SK-N-SH (cell line): Measurements from ENCODE around the gene MRPL53. TPM values are rescaled to one million over a fixed set of nuclear protein-coding genes. Genes with fewer than 3 reads are reported as not detected.

Experiments
- CTCF ChIA-PET: fragments of 300-600, 350-600 bp; formaldehyde crosslinking; extraction: SDS; loops from one replicate; lab custom pipeline; 2021; lab: Yijun Ruan, JAX
- POLR2A ChIA-PET: fragments of 350-600 bp; sonication (Branson Sonifier 250); formaldehyde crosslinking; extraction: SDS; loops from one replicate; lab custom pipeline; 2020; ENCODE audit warnings: antibody characterized with exemption, inconsistent platforms; lab: Yijun Ruan, JAX
- DNase-seq: peaks from one replicate; pipeline ENCODE4 v3.0.0; 2012
- H2AFZ ChIP-seq: fragments of 200-600 bp; sonication (generic); 2 replicates; pipeline ENCODE4 v1.8.1; 2016; ENCODE audit warnings: antibody characterized with exemption, mild to moderate bottlenecking, low read depth
- H3F3A ChIP-seq: fragments of 200-600 bp; sonication (generic); replicated peaks from 2 replicates; pipeline ENCODE3; 2016; ENCODE audit warnings: antibody characterized with exemption, mild to moderate bottlenecking; ENCODE audit not compliant: insufficient read depth
- H3K27ac ChIP-seq, 2 experiments: fragments of 200-500 bp in 1 of 2; fragments of 200-600 bp in 1 of 2; sonication (Bioruptor generic) in 1 of 2; sonication (generic), shearing (Covaris generic) in 1 of 2; 2 replicates each; pipeline versions ENCODE4 v1.5.1 to v1.6.1; 2014 to 2016; ENCODE audit warnings: low read depth in 2 of 2, inconsistent platforms in 1 of 2, low read length in 1 of 2, mild to moderate bottlenecking in 1 of 2, mixed read lengths in 1 of 2
- H3K27me3 ChIP-seq: fragments of 200-600 bp; sonication (generic), shearing (Covaris generic); 2 replicates; pipeline ENCODE4 v1.6.1; 2016; ENCODE audit warnings: mixed run types; ENCODE audit not compliant: insufficient read depth
- H3K36me3 ChIP-seq, 2 experiments: fragments of 200-500 bp in 1 of 2; fragments of 200-600 bp in 1 of 2; sonication (Bioruptor generic) in 1 of 2; sonication (generic) in 1 of 2; replicated peaks in 1 of 2; 2 replicates each; pipeline versions ENCODE3 to v1.5.1; 2014 to 2016; ENCODE audit warnings: low read length in 1 of 2, mild to moderate bottlenecking in 1 of 2; ENCODE audit not compliant: insufficient read depth in 2 of 2, control insufficient read depth in 1 of 2
- H3K4me1 ChIP-seq, 2 experiments: fragments of 200-500 bp in 1 of 2; fragments of 200-600 bp in 1 of 2; sonication (Bioruptor generic) in 1 of 2; sonication (generic), shearing (Covaris generic) in 1 of 2; 2 replicates each; pipeline versions ENCODE4 v1.5.1 to v1.6.1; 2014 to 2016; ENCODE audit warnings: low read depth in 1 of 2, low read length in 1 of 2, mixed run types in 1 of 2; ENCODE audit not compliant: insufficient read depth in 2 of 2, control insufficient read depth in 1 of 2
- H3K4me2 ChIP-seq: fragments of 200-600 bp; sonication (generic), shearing (Covaris generic); 2 replicates; pipeline ENCODE4 v1.6.1; 2017; ENCODE audit warnings: mixed run types
- H3K4me3 ChIP-seq, 2 experiments: fragments of 200-500 bp in 1 of 2; fragments of 200-600 bp in 1 of 2; sonication (Bioruptor generic) in 1 of 2; sonication (generic), shearing (Covaris generic) in 1 of 2; 2 replicates each; pipeline versions ENCODE4 v1.5.1 to v1.8.1; 2014 to 2016; ENCODE audit warnings: low read depth in 2 of 2, inconsistent platforms in 1 of 2, low read length in 1 of 2, mild to moderate bottlenecking in 1 of 2, mixed read lengths in 1 of 2, moderate library complexity in 1 of 2
- H3K79me2 ChIP-seq: fragments of 200-600 bp; sonication (generic); 2 replicates; pipeline ENCODE4 v1.8.1; 2017; ENCODE audit warnings: mild to moderate bottlenecking; ENCODE audit not compliant: insufficient read depth
- H3K9ac ChIP-seq: fragments of 200-600 bp; sonication (generic); 2 replicates; pipeline ENCODE4 v1.6.1; 2017; ENCODE audit warnings: mixed run types
- H3K9me2 ChIP-seq: fragments of 200-600 bp; sonication (generic); 2 replicates; pipeline ENCODE4 v1.6.1; 2017; ENCODE audit warnings: mixed run types
- H3K9me3 ChIP-seq: fragments of 200-600 bp; sonication (generic); 2 replicates; pipeline ENCODE4 v1.6.1; 2017; ENCODE audit warnings: mixed run types, mild to moderate bottlenecking, moderate library complexity
- H4K20me1 ChIP-seq: fragments of 200-600 bp; sonication (generic); 2 replicates; pipeline ENCODE4 v1.6.1; 2017; ENCODE audit warnings: mild to moderate bottlenecking, mixed run types; ENCODE audit not compliant: insufficient read depth
- FOSL2 ChIP-seq: IDR thresholded peaks from 2 replicates; pipeline ENCODE4 v1.4.0; 2012; ENCODE audit warnings: low read depth, mild to moderate bottlenecking, moderate library complexity, borderline replicate concordance
- NFIC ChIP-seq: IDR thresholded peaks from 2 replicates; pipeline ENCODE4 v1.4.0; 2012; ENCODE audit warnings: borderline replicate concordance
- POLR2AphosphoS5 ChIP-seq: IDR thresholded peaks from 2 replicates; pipeline ENCODE4 v1.6.1; 2012; ENCODE audit warnings: low read depth, low read length
- RXRA ChIP-seq: IDR thresholded peaks from 2 replicates; pipeline ENCODE4 v1.4.0; 2012; ENCODE audit warnings: low read depth, mild to moderate bottlenecking, borderline replicate concordance
- SIN3A ChIP-seq: IDR thresholded peaks from 2 replicates; pipeline ENCODE4 v1.6.1; 2012; ENCODE audit warnings: low read depth, mild to moderate bottlenecking, low read length, moderate library complexity, borderline replicate concordance
- WGBS: methylation state at CpG from one replicate; pipeline ENCODE4 v1.1.6; 2017; ENCODE audit warnings: low lambda C conversion rate; 5-methylcytosine and 5-hydroxymethylcytosine counted together
- polyA plus RNA-seq, 3 experiments: library from polyadenylated mRNA; depleted of rRNA; stranded (reverse); fragments of >200 nt; gene quantifications; 2 replicates each; pipeline ENCODE4 v1.2.3, GENCODE V29; 2012
- TF ChIP-seq, protein P1 (sequence below): fragments of 150-350 bp; IDR thresholded peaks from 2 replicates; pipeline ENCODE4 v1.6.1; 2017; ENCODE audit warnings: antibody characterized with exemption, low read length, low read depth, borderline replicate concordance
- TF ChIP-seq, protein P2 (sequence below): IDR thresholded peaks from 2 replicates; pipeline ENCODE4 v1.6.1; 2012; ENCODE audit warnings: mild to moderate bottlenecking, low read depth, low read length, moderate library complexity

The MRPL53 gene
- polyA plus RNA-seq, 1 of the 3 experiments (the other 2 are of a cell fraction), result 95.0 TPM

DNA sequence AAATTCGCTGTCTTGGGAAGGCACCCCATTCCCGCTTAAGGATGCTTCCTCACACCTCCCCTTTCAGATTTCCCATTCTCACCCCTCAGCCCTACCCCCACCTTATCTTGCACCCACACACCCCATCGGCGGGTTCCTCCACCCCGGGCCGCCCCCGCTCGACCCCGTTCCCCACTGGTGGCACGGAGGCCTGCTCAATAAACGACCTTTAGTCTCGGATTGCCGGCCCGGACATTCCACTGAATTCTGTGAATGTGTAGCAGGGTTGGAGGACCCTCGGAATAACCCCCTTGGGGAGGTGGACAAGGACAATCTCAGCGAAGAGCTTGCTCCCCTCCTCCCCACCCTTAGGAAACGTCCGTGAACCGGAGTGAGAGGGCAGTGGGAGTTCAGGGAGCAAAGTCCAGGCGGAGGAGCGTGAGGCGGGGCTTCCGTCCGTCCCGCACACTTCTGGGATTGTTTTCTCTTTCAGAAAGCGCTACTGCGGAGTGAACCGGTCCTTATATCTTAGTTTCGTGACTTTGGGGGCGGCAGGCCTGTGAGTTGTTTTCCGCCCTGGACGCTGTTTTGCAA, 29.8 kb upstream of the MRPL53 start (continued):
- no peak for TF ChIP-seq POLR2AphosphoS5
- TF ChIP-seq FOSL2, result no peak
- no peak for TF ChIP-seq NFIC
- TF ChIP-seq, protein P1, sequence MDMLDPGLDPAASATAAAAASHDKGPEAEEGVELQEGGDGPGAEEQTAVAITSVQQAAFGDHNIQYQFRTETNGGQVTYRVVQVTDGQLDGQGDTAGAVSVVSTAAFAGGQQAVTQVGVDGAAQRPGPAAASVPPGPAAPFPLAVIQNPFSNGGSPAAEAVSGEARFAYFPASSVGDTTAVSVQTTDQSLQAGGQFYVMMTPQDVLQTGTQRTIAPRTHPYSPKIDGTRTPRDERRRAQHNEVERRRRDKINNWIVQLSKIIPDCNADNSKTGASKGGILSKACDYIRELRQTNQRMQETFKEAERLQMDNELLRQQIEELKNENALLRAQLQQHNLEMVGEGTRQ, result no peak
- TF ChIP-seq SIN3A, result no peak

DNA sequence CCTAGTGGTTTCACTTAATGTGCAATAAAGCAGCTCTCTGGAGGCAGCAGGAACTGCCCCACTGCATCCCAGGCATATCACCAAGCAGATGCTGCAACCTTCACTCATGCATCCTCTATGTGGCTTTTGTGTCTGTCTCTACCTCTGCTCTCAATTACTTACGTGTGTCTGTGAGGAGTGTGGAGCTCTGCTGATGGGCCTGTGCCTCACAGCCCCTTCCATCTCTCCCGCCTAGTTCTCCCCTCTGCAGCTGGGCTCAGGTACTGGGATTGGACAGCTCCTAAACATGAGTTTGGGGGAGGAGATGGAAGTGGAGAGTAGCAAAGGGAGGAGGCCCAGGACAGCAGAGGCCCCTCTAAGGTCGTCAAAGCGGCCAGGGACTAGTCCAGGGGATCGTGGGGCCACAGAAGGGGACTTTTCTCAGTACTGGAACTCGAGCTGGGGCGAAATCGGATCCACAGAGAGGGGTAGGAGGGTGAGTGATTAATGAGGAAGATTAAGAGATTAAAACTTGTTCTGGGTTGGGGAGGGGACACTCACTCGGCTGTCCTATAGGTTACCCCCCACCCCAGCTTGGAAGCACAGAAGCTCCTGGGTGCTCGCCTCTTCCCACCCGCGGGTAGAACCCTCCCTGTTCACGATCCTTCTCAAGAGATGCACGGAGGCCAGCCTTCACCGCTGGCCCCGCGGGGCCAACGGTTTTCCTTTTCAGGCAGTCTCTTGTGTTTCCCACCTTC, 29.0 kb upstream of the MRPL53 start:
- Histone ChIP-seq H3K9me2 (no peaks in the 10 kb centered on the region), H3K79me2 (peaks cover 10% of the 10 kb centered on the region; the same call in 1 of the 2 replicates), H2AFZ (no peak overlapping the region), H3F3A (peaks cover 8% of the 10 kb centered on the region), H3K27ac (peak overlapping the region in 1 of 2 experiments; percentile 76; a peak in 2 of 4 replicates), H3K4me3 (no peak overlapping the region), H3K9ac (no peak overlapping the region), H3K9me3 (no peaks in the 10 kb centered on the region), H3K27me3 (no peaks in the 10 kb centered on the region), H3K4me1 (peaks cover 12 to 33% of the 10 kb centered on the region in 2 experiments; a peak in 2 of 4 replicates), H3K36me3 (peaks cover 15 to 18% of the 10 kb centered on the region in 2 experiments), H4K20me1 (no peaks in the 10 kb centered on the region), H3K4me2 (no peak overlapping the region)
- ChIA-PET POLR2A (interaction anchor here (0.7 to 3.1 kb wide), 11 partner anchors 9 to 86 kb away, joined by 3 to 19 read pairs (median 6); partner anchors contain the start of genes AUP1, CCDC142, HTRA2 and MRPL53), CTCF (interaction anchor here (0.5 to 3.7 kb wide), 8 partner anchors 18 to 678 kb away, joined by 3 to 21 read pairs (median 3); partner anchors contain the start of genes CCDC142, LOXL3, MRPL53 and TTC31)
- DNase-seq, result peak; percentile 63
- TF ChIP-seq, protein P2, sequence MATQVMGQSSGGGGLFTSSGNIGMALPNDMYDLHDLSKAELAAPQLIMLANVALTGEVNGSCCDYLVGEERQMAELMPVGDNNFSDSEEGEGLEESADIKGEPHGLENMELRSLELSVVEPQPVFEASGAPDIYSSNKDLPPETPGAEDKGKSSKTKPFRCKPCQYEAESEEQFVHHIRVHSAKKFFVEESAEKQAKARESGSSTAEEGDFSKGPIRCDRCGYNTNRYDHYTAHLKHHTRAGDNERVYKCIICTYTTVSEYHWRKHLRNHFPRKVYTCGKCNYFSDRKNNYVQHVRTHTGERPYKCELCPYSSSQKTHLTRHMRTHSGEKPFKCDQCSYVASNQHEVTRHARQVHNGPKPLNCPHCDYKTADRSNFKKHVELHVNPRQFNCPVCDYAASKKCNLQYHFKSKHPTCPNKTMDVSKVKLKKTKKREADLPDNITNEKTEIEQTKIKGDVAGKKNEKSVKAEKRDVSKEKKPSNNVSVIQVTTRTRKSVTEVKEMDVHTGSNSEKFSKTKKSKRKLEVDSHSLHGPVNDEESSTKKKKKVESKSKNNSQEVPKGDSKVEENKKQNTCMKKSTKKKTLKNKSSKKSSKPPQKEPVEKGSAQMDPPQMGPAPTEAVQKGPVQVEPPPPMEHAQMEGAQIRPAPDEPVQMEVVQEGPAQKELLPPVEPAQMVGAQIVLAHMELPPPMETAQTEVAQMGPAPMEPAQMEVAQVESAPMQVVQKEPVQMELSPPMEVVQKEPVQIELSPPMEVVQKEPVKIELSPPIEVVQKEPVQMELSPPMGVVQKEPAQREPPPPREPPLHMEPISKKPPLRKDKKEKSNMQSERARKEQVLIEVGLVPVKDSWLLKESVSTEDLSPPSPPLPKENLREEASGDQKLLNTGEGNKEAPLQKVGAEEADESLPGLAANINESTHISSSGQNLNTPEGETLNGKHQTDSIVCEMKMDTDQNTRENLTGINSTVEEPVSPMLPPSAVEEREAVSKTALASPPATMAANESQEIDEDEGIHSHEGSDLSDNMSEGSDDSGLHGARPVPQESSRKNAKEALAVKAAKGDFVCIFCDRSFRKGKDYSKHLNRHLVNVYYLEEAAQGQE, result peak; percentile 59; the same call in 1 of the 2 replicates
- TF ChIP-seq RXRA, result no peak
- WGBS, result 84% methylated on average over 18 of the region's 18 CpGs
